ENCODE data around the gene ZNF771.

Gene ZNF771

GRCh38 chr16:30464078-30464477 lies 56.7 kb downstream of the ZNF771 start:
- no peak for DNase-seq (ENCODE audit: low read depth in 2 of 2)

Data from stimulated activated CD4-positive, alpha-beta T cell treated with anti-CD3 and anti-CD28 coated beads, Interleukin-1b, Interleukin-23, amount 100 ng/mL, for 4 hours (primary cell).